ENCODE measurements around the gene ZNF292.
"Not testable (repeated sequence)": the region's sequence is repeated elsewhere in the genome, so short reads cannot be mapped to it uniquely, and the experiment has no call there.

Gene ZNF292

DNA sequence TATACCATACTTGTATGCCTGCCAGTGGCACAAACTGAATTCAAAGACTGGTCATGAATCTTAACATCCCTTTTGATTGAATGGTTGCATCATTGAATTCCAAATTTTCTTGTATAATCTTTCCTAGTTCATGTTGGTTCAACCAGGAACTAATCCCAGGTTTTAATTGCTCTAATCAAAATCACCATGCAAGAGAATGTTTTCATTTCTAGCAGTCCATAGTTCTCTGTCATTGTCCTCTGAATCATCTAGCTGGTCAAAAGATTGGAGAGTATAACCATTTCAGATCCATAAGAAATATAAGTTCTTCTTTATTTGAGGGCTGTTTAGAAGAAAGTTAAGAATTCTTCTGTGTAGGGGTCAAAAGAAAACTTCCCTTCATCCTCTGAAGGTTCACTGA lies 57.2 kb downstream of the ZNF292 start:
- DNase-seq (ENCODE audit: low read depth in 2 of 2): no peak

DNA sequence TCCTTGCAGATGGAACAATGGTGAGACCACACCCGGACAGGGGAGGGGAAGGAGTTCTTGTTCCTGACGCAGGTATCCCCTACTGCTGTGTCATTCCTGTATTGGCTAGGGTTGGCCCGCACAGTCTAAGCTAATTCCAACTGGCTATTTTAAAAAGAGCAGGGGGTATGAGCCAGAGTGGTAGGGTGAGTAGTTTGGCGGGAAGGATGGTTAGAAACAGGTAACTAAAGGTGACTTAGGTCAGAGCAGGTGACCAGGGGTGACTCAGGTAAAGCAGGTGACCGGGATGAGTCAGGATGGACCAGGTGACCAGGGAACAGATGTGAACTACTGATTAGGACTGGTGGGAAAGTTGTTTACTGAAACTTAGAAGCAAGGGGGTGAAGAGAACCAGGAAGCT lies 58.0 kb downstream of the ZNF292 start:
- DNase-seq (ENCODE audit: low read depth in 2 of 2): no peak

DNA sequence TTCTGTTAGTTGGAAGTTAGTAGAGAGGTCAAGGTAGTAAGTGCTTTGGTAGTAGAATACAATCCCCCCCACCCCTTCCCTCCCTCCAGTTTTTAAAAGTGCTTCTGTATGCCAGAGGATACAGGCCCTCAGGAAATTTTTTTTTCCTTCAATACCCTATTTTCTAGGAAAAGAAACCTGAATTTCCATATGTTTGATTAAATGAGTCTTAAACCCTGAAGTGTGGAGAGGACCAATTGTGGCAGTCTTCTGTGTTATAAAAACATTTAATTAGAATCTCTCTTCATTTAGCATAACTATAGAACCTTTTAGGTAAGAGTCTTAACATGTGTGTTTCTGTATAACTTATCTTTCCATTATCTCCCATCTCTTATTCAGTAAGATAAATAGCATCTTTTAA lies 59.5 kb downstream of the ZNF292 start:
- no peak for DNase-seq (ENCODE audit: low read depth in 2 of 2)

DNA sequence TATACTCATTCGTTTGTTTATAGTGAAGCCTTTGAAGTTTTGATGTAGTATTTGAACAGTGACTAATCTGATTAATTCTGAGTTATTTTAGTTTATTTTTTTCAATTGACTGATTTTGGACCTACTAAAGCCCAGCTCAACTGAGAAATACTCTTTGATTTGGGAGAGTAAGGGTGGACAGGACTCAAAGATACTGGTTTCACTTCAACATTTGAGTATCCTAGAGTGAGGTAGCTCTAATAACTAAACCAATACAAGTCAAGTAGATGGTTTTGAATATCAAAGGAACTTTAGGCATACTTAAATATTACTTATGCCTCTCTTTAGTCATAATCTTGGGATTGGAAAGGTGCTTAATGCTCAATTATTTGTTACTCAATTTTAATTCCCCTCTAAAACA lies 65.6 kb downstream of the ZNF292 start:
- DNase-seq (ENCODE audit: low read depth in 2 of 2): no peak

DNA sequence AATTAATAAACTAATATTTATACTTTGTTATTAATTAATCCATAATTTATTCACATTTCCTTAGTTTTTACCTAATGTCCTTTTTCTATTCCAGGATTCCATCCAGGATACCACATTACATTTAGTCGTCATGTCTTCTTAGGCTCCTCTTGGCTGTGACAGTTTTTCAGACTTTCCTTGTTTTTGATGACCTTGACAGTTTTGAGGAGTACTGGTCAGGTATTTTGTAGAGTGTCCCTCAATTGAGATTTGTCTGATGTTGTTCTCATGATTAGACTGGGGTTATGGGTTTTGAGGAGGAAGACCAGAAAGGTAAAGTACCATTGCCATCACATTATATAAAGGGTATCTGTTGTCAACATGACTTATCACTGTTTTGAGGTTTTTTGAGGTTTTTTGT lies 67.3 kb downstream of the ZNF292 start:
- DNase-seq (ENCODE audit: low read depth in 2 of 2): no peak

DNA sequence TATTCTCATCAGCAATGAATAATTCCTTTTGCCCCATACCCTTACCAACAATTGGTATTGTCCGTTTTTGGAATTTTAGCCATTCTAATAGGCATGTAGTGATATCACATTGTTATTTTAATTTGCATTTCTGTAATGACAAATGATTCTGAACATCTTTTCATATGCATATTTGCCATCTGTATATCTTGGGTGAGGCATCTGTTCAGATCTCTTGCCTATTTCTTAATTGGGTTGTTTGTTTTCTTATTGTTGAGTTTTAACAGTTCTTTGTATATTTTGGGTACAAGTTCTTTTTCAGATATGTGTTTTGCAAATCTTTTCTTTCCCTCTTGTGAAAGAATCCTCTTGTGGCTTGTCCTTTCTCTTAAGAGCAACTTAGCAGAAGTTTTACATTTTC lies 69.6 kb downstream of the ZNF292 start:
- DNase-seq (ENCODE audit: low read depth in 2 of 2): no peak

DNA sequence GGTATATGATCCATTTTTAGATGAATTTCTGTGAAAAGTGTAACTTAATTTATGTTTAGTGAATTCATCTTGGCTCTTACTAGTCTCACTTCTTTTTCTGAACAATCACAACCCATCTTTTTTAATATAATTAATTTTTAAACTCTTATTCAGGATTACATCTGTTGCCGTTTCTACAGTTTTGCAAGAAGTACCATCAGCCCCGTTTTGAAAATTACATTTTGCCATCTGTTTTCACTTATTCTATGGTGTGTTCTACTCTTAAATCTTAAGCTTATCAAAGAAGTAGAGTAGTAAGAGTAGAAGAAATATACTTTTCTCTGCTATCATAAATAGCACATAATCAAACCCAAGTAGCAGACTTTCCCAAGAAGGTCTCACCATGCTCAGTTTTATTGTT lies 70.1 kb downstream of the ZNF292 start:
- DNase-seq (ENCODE audit: low read depth in 2 of 2): no peak

DNA sequence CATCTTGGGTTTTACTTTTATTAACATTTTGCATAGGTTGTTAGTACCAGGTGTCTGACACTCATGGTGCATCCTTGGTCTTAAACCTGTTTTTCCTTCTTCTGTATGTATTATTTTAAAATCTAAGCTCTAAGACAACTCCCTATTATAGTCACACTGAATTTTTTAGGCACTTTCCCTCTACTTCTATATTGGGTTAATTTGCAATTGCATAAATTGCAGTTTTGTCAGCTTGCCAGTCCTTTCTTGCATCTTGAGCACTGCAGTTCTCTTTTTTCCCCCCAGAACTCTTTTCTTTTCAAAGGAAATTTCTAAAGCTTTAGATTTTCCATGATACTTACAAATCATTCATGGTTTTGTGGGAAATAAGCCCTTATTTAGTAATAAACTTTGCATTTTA lies 70.6 kb downstream of the ZNF292 start:
- no peak for DNase-seq (ENCODE audit: low read depth in 2 of 2)

DNA sequence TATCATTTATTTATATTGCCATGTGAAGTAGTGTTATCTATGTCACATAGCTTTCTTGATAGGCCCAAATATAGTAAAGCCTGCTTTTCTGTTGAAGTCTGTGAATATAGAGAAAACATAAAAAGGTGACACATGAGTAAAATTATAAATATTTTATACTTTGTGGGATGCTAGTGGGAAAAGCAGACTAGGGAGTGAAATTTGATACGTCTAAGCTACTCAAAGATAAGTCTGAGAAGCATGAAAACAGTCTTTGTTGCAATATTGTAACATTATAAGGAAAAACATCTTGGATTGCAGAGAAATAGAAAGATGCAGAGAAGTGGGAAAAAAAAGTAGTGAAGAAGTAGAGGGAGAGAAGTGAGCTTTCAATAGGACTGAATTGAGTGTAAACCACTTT lies 75.4 kb downstream of the ZNF292 start:
- no peak for DNase-seq (ENCODE audit: low read depth in 2 of 2)

DNA sequence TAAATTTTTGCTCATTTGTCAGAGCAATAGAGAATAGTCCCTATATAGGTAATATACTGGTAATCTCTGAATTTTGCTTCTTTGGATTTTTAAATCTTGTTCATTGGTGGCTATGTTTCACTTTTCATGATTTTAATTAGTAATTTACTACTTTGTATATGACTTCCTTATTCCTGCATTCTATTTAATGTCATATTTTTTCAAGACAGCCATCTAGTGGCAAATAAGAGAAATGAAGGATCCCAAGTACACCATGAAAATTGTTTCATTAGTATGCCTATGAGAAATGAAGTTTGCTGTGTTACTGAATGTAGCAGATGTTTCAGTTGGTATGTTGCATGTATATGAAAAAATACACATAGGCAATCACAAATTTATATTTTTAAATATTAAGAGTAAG lies 82.4 kb downstream of the ZNF292 start:
- no peak for DNase-seq (ENCODE audit: low read depth in 2 of 2)

DNA sequence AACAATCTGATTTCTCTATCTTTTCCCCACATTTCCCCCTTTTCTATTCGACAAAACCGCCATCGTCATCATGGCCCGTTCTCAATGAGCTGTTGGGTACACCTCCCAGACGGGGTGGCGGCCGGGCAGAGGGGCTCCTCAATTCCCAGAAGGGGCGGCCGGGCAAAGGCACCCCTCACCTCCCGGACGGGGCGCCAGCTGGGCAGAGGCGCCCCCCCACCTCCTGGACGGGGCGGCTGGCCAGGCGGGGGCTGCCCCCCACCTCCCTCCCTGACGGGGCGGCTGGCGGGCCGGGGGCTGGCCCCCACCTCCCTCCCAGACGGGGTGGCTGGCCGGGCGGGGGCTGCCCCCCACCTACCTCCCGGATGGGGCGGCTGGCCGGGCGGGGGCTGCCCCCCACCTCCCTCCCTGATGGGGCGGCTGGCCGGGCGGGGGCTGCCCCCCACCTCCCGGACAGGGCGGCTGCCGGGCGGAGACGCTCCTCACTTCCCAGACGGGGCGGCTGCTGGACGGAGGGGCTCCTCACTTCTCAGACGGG lies 83.8 kb downstream of the ZNF292 start:
- DNase-seq (ENCODE audit: low read depth in 2 of 2): not testable (repeated sequence)

DNA sequence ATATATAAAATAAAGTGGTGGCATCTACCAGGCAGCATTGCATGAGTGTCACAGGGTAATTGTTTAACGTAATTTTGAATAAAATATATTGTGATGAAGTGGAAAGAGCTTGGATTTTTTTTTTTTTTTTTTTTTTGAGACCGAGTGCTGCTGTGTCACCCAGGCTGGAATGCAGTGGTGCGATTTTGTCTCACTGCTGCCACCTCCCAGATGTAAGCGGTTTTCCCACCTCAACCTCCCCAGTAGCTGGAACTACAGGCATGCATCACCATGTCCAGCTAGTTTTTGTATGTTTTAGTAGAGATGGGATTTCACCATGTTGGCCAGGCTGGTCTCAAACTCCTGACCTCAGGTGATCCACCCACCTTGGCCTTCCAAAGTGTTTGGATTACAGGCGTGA lies 85.9 kb downstream of the ZNF292 start:
- DNase-seq (ENCODE audit: low read depth in 2 of 2): no peak

DNA sequence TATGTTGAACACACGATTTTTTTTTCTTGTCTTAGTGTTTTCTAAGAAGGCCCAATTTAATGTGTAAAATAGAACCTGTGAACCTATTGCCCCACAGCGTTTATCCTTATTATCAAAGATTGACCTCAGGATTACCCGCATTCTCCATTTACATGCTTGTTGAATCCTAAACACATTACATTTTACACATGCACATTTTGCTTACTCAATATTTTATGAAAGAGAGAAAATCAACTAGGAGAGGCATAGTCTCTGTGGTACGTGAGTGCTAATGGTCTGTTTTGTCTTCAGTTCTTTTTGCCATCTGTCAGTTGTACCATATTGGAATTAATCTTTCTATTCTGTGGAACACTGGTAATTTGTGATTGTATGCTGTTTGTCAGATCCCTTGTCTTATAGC lies 86.9 kb downstream of the ZNF292 start:
- DNase-seq (ENCODE audit: low read depth in 2 of 2): no peak

DNA sequence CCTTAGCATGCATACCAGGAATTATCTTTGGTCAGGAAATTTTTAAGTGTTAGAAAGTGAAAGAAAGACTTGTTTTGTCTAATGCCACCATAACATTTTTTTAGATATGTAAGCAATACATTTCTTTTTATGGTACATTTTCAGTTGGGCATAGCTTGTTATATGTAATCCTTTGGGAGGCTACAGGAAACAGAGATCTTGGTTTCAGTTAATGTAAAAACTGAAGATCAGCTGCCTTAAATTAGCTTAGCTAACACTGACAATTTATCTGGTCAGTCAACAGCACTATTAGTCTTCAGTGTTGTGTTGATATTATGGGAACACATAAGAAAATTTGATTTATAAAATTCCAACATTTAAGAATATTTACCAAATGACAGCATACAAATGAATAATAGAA lies 88.4 kb downstream of the ZNF292 start:
- no peak for DNase-seq (ENCODE audit: low read depth in 2 of 2)

DNA sequence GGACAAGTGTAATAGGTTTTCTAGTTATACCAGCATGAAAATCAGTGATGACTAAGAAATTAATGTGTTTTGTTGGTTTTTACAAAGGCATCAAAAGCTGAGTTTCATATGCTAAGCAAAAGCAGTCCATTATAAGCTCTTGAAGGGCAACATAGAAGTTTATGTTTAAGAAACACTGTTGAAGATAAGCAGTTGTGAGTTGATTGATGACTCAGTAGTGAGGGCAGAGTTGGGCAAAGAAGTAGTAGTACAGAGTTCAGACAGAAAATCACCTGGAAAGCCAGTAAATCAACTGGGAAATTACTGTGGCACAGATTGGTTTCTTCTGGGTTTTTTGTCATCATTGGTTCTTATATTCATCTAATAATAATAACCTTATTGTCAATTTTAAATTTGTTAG lies 89.0 kb downstream of the ZNF292 start:
- no peak for DNase-seq (ENCODE audit: low read depth in 2 of 2)

DNA sequence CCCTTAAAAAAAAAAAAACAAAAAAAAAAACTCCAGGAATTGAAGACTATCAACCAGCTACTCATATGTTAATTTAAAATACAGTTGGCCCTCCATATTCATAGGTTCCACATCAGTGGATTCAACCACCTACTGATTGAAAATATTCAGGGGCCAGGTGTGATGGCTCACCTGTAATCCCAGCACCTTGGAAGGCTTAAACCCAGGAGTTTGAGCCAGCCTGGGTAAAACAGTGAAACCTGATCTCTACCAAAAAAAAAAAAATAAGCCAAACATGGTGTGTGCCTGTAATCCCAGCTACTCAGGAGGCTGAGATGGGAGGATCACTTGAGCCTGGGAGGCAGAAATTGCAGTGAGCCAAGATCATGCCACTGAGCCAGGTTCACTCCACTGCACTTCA lies 94.7 kb downstream of the ZNF292 start:
- DNase-seq (ENCODE audit: low read depth in 2 of 2): no peak

DNA sequence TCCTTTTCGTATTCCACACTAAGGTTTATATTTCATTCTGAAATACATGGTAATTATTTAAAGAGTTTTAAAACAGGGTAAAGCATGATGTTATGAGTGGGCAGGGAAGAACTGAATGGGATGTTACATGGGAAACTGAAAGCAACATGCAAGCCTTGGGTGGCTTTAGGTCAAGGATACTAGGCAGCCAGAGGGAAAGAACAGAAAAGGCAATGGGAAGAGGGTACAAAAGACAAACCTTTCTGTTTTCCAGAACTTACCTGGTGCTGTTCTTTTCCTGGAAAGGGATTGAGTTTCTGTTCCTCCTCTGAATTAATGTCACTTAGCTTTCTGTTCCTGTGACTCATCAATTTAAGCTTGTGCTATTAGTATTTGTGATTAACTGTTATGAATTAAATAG lies 95.9 kb downstream of the ZNF292 start:
- no peak for DNase-seq (ENCODE audit: low read depth in 2 of 2)

DNA sequence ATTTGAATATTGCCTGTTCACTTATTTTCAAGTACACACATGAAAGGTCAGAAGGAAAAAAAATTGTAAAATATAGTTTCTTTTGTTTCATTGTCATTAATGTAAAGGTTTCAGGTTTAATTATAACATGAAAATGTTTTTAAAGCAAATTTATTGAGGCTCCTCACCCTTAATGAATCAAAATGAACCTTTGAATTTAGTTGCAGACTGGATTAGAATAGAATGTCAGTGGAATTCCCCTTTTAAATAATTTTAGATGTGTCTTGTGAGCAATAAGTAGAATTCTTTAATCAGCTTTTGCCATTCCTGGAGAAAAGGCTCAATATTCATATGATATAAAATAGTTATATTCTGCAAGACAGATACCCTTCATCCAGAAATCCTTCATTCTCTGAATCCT lies 96.4 kb downstream of the ZNF292 start:
- DNase-seq (ENCODE audit: low read depth in 2 of 2): no peak

DNA sequence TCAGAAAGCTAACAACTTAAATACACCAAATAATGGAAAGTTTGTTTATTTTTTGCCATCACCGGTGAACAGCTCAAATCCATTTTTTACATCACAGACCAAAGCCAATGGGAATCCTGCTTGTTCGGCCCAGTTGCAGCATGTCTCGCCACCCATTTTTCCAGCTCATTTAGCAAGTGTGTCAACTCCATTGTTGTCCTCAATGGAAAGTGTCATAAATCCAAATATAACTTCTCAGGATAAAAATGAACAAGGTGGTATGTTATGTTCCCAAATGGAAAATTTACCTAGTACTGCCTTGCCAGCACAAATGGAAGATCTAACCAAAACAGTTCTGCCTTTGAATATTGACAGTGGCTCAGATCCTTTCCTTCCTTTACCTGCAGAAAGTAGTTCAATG lies 101.7 kb downstream of the ZNF292 start:
- DNase-seq (ENCODE audit: low read depth in 2 of 2): no peak

DNA sequence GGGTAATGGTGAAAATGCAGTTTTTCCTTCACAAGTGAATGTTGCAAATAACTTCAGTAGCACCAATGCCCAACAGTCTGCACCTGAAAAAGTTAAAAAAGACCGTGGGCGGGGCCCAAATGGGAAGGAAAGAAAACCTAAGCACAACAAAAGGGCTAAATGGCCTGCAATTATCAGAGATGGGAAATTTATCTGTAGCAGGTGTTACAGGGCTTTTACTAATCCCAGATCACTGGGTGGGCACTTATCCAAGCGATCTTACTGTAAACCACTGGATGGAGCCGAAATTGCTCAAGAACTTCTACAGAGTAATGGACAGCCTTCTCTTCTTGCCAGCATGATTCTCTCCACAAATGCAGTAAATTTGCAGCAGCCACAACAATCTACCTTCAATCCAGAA lies 102.2 kb downstream of the ZNF292 start:
- no peak for DNase-seq (ENCODE audit: low read depth in 2 of 2)

DNA sequence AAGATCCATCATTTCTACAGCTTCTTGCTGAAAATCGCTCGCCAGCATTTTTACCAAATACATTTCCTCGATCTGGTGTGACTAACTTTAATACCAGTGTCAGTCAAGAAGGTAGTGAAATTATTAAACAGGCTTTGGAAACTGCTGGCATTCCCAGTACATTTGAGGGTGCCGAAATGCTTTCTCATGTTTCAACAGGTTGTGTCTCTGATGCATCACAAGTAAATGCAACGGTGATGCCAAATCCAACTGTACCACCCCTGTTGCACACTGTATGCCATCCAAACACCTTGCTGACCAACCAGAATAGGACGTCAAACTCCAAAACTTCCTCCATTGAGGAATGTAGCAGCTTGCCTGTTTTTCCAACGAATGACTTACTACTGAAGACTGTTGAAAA lies 102.6 kb downstream of the ZNF292 start:
- DNase-seq (ENCODE audit: low read depth in 2 of 2): no peak

DNA sequence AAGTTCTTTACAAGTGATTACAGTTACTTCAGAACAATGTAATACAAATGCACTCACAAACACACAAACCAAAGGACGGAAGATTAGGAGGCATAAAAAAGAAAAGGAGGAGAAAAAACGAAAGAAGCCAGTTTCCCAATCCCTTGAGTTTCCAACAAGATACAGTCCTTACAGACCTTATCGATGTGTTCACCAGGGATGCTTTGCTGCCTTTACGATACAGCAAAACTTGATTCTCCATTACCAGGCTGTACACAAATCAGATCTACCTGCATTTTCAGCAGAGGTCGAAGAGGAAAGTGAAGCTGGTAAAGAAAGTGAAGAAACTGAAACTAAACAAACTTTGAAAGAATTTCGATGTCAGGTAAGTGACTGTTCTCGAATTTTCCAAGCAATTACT lies 104.4 kb downstream of the ZNF292 start:
- no peak for DNase-seq (ENCODE audit: low read depth in 2 of 2)

DNA sequence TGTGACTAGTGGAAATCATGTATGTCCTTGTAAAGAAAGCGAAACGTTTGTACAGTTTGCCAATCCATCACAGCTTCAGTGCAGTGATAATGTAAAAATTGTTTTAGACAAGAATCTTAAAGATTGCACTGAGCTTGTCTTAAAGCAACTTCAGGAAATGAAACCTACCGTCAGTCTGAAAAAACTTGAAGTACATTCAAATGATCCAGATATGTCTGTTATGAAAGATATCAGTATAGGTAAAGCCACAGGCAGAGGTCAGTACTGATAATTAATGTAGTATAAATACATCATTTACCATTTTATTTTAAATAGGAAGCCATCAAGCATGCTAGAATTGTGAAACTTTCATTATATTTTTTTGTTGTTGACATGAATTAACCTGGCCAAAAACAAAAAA lies 106.2 kb downstream of the ZNF292 start:
- no peak for DNase-seq (ENCODE audit: low read depth in 2 of 2)

DNA sequence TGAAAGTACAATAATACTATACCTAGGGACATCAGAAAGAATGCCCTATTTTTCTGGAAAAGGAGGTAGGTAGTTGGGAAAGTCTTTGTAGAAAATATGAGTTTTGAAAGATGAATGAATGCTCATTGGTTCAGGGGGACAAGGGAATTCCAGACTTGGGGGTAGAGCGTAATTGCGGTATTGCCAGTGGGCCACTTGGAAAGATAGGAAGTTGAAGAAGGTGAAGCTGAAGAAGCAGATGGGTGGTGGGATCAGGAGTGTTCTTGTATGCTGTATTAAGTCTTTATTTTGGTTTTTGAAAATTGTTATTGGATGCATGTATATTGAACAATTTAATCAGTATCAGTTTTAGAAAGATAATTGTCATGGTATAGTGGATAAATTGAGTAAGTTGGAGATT lies 109.1 kb downstream of the ZNF292 start:
- no peak for DNase-seq (ENCODE audit: low read depth in 2 of 2)
